Ectodermal cell (in vitro differentiated cells): ENCODE results near the gene C8G.

Experiments used
- H3K27ac ChIP-seq: 2 replicates; pipeline ENCODE4 v1.7.0; 2013; ENCODE audit warnings: mild to moderate bottlenecking, low read depth, low read length; ENCODE audit not compliant: insufficient read depth, poor library complexity, severe bottlenecking
- H3K27me3 ChIP-seq: 2 replicates; pipeline ENCODE4 v1.7.0; 2013; ENCODE audit warnings: mild to moderate bottlenecking, low read length; ENCODE audit not compliant: insufficient read depth, control insufficient read depth, poor library complexity, severe bottlenecking
- H3K36me3 ChIP-seq: one replicate; pipeline ENCODE4 v1.7.0; 2013; ENCODE audit warnings: low read length; ENCODE audit not compliant: control insufficient read depth, insufficient read depth
- H3K4me1 ChIP-seq: one replicate; pipeline ENCODE4 v1.7.0; 2013; ENCODE audit warnings: low read length; ENCODE audit not compliant: control insufficient read depth, insufficient read depth
- H3K4me3 ChIP-seq: 2 replicates; pipeline ENCODE4 v1.7.0; 2013; ENCODE audit warnings: low read depth, low read length, control low read depth; ENCODE audit not compliant: insufficient read depth
- H3K9me3 ChIP-seq: 2 replicates; pipeline ENCODE4 v1.7.0; 2013; ENCODE audit warnings: mild to moderate bottlenecking, low read length, moderate library complexity; ENCODE audit not compliant: control insufficient read depth
- WGBS, 2 experiments: methylation state at CpG; one replicate each; pipeline ENCODE4 v1.1.7; 2013; ENCODE audit warnings: missing lambda C conversion rate in 2 of 2; 5-methylcytosine and 5-hydroxymethylcytosine counted together

The C8G gene

DNA sequence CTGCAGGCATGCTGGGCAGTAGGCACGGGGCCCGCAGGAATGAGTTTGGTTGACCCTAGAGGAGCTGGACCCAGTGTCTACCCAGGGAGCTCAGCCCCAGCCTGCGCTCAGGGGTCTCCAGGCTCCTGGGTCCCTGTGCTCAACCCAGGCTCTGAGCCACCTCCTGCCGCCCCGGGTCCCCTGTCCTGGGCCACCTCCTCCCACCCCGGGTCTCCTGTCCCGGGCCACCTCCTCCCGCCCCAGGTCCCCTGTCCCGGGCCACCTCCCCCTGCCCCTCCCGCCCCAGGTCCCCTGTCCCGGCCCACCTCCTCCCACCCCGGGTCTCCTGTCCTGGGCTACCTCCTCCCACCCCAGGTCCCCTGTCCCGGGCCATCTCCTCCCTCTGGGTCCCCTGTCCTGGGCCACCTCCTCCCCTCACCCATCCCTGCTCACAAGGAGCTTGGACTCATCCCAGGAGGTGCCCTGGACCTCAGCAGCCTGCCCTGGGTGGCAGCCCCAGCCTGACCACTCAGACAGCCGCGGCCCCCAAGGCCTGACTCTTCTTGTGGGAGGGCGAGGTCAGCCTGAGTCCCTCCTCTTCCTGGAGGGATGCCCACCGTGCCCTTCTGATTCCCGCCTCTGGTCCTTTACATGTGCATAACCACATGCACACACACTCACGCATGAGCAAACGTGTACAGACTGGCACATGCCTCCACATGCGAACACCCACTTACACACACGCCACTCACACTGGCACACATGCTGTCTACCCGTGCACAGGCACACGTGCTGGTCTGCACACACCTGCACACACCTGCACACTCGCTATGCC is 9.4 kb downstream of the C8G start:
- no peak overlapping the region for H3K4me3 ChIP-seq
- H3K27ac ChIP-seq, result no peak overlapping the region
- H3K27me3 ChIP-seq, result no peaks in the 10 kb centered on the region
- WGBS, 2 experiments, result 90% methylated on average over 24 to 25 of the region's 25 CpGs
- no peaks in the 10 kb centered on the region for H3K9me3 ChIP-seq
- peaks cover 9% of the 10 kb centered on the region for H3K4me1 ChIP-seq
- H3K36me3 ChIP-seq, result no peaks in the 10 kb centered on the region

DNA sequence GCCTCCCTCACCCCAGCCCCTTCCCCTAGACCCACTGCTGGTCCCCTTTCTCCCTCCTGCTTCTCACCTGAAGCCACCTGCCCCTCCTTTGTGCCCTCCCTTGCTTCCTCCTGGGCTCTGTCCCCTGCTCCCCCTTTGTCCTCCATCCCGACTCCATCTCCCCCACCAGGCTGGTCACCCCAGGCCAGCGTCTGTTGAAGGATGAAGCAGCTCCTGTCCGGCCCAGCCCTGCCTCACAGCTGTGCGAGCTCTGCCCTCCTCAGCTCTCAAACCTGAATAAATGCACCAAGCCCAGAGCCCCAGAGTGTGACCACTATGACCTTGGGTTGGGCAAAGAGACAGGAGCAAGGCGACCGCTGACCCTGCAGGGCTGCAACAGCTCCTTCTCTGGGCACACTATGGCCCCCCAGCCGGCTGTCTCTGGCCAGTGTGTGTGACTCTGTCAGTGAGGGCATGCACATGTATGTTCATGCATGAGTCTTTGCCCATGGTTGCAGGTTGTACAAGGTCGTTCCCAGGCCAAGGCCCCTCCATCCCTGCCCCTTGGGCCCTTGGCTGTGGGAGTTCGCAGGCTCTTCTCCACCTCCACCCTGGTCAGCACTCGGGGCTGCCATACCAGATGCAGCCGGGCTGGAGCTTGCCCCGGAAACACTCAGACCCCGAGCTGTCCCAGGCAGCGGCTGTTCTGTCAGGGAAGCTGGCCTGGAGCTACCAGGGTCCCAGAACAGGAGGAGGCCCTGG is 10.3 kb downstream of the C8G start:
- WGBS, 2 experiments, result 87 to 90% methylated on average over 14 of the region's 14 CpGs
- Histone ChIP-seq H3K4me3 (no peak overlapping the region), H3K4me1 (peaks cover 10% of the 10 kb centered on the region), H3K27me3 (no peaks in the 10 kb centered on the region), H3K9me3 (no peaks in the 10 kb centered on the region), H3K36me3 (no peaks in the 10 kb centered on the region), H3K27ac (no peak overlapping the region)

DNA sequence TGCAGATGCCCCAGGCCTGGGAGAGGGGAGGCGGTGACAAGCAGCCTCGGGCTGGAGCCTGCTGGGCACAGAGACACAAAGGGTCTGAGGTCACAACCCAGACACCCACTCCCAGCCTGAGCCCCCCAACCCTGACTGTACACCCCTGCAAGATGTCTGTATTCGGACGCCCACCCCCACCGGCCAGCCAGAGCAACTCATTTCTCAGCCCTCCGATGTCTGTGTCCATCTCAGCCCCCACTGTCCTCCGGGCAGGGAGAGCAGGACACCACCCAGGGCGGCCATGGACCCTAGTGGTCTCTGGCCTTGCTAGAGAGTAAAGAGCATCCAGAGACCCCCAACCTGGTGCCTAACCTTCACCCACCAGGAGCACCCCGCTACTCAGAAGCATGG is 10.9 kb downstream of the C8G start:
- WGBS, 2 experiments, result 91 to 94% methylated on average over 9 of the region's 9 CpGs
- no peaks in the 10 kb centered on the region for H3K36me3 ChIP-seq
- H3K4me1 ChIP-seq, result peaks cover 9% of the 10 kb centered on the region
- H3K4me3 ChIP-seq, result no peak overlapping the region
- H3K27ac ChIP-seq, result no peak overlapping the region
- no peaks in the 10 kb centered on the region for H3K27me3 ChIP-seq
- no peaks in the 10 kb centered on the region for H3K9me3 ChIP-seq

DNA sequence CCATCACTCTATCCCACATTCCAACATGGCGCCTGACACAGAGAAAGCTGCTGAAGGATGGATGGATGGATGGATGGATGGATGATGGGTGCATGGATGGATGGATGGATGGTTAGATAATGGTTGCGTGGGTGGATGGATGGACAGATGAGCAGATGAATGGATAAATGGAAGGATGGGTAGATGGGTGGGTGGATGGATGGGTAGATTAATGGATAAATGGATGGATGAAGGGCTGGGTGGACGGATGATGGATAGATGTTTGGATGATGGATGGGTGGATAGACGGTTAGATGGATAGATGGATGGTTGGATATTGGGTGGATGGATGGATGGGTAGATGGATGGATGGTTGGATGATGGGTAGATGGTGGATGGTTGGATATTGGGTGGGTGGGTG is 11.6 kb downstream of the C8G start:
- no peaks in the 10 kb centered on the region for H3K36me3 ChIP-seq
- no peaks in the 10 kb centered on the region for H3K27me3 ChIP-seq
- H3K4me1 ChIP-seq, result peaks cover 5% of the 10 kb centered on the region
- H3K9me3 ChIP-seq, result no peaks in the 10 kb centered on the region
- no peak overlapping the region for H3K27ac ChIP-seq
- 92 to 93% methylated on average over 4 of the region's 4 CpGs for WGBS, 2 experiments
- no peak overlapping the region for H3K4me3 ChIP-seq

DNA sequence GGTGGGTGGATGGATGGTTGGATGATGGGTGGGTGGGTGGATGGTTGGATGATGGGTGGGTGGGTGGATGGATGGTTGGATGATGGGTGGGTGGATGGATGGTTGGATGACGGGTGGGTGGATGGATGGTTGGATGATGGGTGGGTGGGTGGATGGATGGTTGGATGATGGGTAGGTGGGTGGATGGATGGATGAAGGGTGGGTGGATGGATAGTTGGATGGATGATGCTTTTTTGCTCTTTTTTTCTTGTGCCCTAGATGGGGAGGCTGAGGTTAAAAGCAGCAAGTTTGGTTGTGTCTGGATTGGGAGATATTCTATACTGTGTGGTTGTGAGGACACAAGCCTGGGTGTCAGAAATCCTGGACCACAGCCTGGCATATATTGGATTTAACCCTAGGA is 12.4 kb downstream of the C8G start:
- H3K27ac ChIP-seq, result no peak overlapping the region
- no peaks in the 10 kb centered on the region for H3K36me3 ChIP-seq
- no peaks in the 10 kb centered on the region for H3K9me3 ChIP-seq
- no peaks in the 10 kb centered on the region for H3K27me3 ChIP-seq
- H3K4me1 ChIP-seq, result peaks cover 3% of the 10 kb centered on the region
- no peak overlapping the region for H3K4me3 ChIP-seq
- WGBS, 2 experiments, result 96 to 100% methylated on average over 1 of the region's 1 CpG

DNA sequence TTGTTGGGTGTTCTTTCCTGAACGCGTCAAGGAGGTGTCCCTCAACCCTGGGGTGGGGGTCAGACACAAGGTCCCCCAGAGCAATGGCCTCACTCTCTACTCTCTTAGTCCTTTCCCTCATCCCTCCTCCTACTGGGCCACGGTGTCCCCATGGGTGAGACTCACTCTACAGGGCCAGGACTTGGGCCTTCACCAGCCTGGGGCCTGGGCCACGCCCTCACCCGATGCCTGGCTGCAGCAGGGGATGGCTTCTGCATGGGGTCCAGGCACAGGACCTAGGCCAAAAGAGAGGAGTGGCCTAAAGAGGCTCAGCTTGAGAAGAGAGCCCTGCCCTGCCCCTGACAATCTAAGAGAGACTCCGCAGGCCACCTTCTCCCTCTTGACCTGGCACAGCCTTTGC is 12.9 kb downstream of the C8G start:
- Histone ChIP-seq H3K27me3 (no peaks in the 10 kb centered on the region), H3K4me3 (no peak overlapping the region), H3K4me1 (peaks cover 3% of the 10 kb centered on the region), H3K36me3 (no peaks in the 10 kb centered on the region), H3K27ac (no peak overlapping the region), H3K9me3 (no peaks in the 10 kb centered on the region)
- WGBS, 2 experiments, result 91% methylated on average over 6 of the region's 6 CpGs

DNA sequence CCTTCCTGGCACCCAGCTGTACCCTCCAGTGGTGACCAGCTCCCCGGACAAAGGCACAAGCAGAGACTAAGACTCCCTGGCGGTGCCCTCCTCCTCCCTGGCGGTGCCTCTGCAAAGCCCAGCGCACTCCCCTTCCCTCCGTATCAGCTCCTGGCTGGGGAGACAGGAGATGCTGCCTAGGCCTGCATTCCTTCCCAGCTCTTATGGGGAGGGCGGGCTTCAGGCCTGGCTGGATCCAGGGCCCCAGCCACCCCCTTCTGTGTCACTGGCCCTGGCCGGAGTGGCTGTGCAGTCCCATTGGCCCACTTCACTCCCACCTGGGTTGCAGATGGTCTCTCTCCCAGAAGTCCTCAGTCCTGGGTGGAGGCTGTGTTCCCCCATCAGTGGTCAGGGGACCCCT is 13.4 kb downstream of the C8G start:
- no peak overlapping the region for H3K27ac ChIP-seq

DNA sequence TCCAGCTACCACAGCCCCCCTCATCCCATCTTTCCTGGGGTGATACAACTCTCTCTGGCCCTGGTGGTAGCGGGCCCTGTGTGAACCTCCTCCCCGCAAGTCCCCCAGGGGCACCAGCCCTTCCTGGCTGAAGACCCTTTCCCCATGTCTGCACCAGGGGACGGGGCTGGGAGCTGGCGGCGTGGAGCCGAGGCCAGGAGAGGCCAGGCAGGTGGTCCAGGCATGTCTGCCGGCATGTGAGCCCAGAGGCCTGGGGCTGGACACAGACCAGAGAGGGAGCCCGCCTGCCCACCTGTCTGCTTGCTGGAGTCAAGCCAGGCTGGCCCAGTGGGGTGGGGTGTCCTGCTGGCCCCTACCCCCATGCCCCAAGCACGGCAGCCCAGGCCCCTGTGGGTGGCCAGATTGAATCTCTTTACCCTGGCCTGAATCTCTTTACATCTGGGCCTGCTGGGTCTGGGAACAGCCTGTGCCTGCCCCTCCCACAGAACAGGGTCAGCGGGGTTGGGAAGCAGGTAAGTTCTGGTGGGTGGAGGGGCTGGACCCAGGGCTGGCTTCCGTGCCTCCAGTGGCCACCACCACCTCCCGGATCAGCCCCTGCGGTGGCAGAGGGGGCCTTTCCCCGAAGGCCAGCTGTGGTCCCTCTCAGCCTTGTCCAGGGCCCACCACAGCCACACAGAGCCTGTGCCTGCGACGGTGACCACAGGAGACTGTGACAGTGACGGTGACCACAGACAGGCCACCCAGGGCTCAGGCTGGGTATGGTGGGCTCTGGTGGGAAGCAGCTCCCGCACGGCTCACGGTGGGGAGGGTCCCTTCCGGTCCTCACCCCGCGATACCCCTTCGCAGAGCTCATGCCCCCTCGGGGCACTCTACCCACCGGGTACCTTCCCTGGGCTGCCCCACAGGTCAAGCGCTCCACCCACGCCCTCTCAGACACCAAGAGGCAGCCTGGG is 14.1 kb downstream of the C8G start:
- Histone ChIP-seq H3K4me3 (no peak overlapping the region), H3K9me3 (no peaks in the 10 kb centered on the region), H3K27ac (no peak overlapping the region), H3K27me3 (no peaks in the 10 kb centered on the region), H3K4me1 (peaks cover 5% of the 10 kb centered on the region), H3K36me3 (no peaks in the 10 kb centered on the region)
- 88 to 90% methylated on average over 28 of the region's 28 CpGs for WGBS, 2 experiments

More for the DNA sequence above, 13.4 kb downstream of the C8G start:
- Histone ChIP-seq H3K9me3 (no peaks in the 10 kb centered on the region), H3K4me1 (peaks cover 3% of the 10 kb centered on the region), H3K27me3 (no peaks in the 10 kb centered on the region), H3K36me3 (no peaks in the 10 kb centered on the region), H3K4me3 (no peak overlapping the region)
- WGBS, 2 experiments, result 87 to 89% methylated on average over 7 of the region's 7 CpGs

DNA sequence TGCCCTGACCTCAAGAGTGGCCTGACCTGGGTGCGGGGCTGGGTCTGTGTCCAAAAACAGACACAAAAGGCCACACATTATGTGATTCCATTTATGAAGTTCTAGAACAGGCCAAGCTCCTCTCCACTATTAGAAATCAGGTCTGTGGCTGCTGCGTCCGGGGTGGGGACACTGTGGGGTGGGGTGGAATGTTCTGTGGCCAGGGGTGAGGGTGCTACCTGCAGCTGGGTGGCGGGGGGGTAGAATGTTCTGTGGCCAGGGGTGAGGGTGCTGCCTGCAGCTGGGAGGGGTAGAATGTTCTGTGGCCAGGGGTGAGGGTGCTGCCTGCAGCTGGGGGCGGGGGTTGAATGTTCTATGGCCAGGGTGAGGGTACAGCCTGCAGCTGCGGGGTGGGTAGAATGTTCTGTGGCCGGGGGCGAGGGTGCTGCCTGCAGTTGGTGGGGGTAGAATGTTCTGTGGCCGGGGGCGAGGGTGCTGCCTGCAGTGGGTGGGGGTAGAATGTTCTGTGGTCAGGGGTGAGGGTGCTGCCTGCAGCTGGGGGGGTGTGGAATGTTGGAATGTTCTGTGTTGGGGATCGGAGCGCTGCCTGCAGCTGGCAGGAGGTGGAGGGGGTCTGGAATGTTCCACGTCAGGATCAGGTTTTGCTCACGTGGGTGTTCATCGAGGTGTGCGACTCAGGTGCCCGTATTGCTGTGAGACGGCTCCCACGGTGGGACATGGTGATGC is 15.3 kb downstream of the C8G start:
- no peak overlapping the region for H3K27ac ChIP-seq
- 93 to 95% methylated on average over 18 to 19 of the region's 19 CpGs for WGBS, 2 experiments
- H3K9me3 ChIP-seq, result no peaks in the 10 kb centered on the region
- no peaks in the 10 kb centered on the region for H3K27me3 ChIP-seq
- no peaks in the 10 kb centered on the region for H3K36me3 ChIP-seq
- no peak overlapping the region for H3K4me3 ChIP-seq
- peaks cover 10% of the 10 kb centered on the region for H3K4me1 ChIP-seq
